ENCODE data around the gene ADAMTS14.

The ADAMTS14 gene

GRCh38 chr10:70681731-70682005 lies 9.4 kb downstream of the ADAMTS14 start:
- no peak for TF ChIP-seq MYC (IDR thresholded peaks at IDR 0.05; ENCODE audit: low read depth, low read length)
- TF ChIP-seq POLR2A (IDR thresholded peaks at IDR 0.05; ENCODE audit: extremely low read depth, insufficient read length), result no peak
- no peak for TF ChIP-seq CTCF (IDR thresholded peaks at IDR 0.05; ENCODE audit: low read depth, low read length)
- no peak for TF ChIP-seq MAX (IDR thresholded peaks at IDR 0.05; ENCODE audit: low read depth, low read length)
- no peak for DNase-seq (ENCODE audit: low read depth)

GRCh38 chr10:70682920-70683600 lies 10.8 kb downstream of the ADAMTS14 start:
- TF ChIP-seq MAX (IDR thresholded peaks at IDR 0.05; ENCODE audit: low read depth, low read length) (peak; percentile 17; the same call in 1 of the 2 replicates), MYC (IDR thresholded peaks at IDR 0.05; ENCODE audit: low read depth, low read length) (peak; percentile 45; the same call in 1 of the 2 replicates), CTCF (IDR thresholded peaks at IDR 0.05; ENCODE audit: low read depth, low read length) (no peak)
- H3K4me3 ChIP-seq (ENCODE audit: low read depth, low read length), result no peak overlapping the region
- peak; percentile 59 for DNase-seq (ENCODE audit: low read depth)

More at GRCh38 chr10:70681731-70682005, 9.4 kb downstream of the ADAMTS14 start:
- no peak overlapping the region for H3K4me3 ChIP-seq (ENCODE audit: low read depth, low read length)

- peak; percentile 46 for DNase-seq (ENCODE audit: low read depth)
- no peak overlapping the region for H3K4me3 ChIP-seq (ENCODE audit: low read depth, low read length)
- TF ChIP-seq MAX (IDR thresholded peaks at IDR 0.05; ENCODE audit: low read depth, low read length) (peak; percentile 53; the same call in 1 of the 2 replicates), MYC (IDR thresholded peaks at IDR 0.05; ENCODE audit: low read depth, low read length) (no peak)
Measured at GRCh38 chr10:70683601-70683934, 11.3 kb downstream of the ADAMTS14 start.

GRCh38 chr10:70683940-70684339 lies 11.6 kb downstream of the ADAMTS14 start:
- H3K4me3 ChIP-seq (ENCODE audit: low read depth, low read length), result no peak overlapping the region
- no peak for DNase-seq (ENCODE audit: low read depth)
- TF ChIP-seq CTCF (IDR thresholded peaks at IDR 0.05; ENCODE audit: low read depth, low read length), result no peak
- TF ChIP-seq MAX (IDR thresholded peaks at IDR 0.05; ENCODE audit: low read depth, low read length), result no peak
- TF ChIP-seq POLR2A (IDR thresholded peaks at IDR 0.05; ENCODE audit: extremely low read depth, insufficient read length), result no peak
- no peak for TF ChIP-seq MYC (IDR thresholded peaks at IDR 0.05; ENCODE audit: low read depth, low read length)

- H3K4me3 ChIP-seq (ENCODE audit: low read depth, low read length), result no peak overlapping the region
- TF ChIP-seq POLR2A (IDR thresholded peaks at IDR 0.05; ENCODE audit: extremely low read depth, insufficient read length) (no peak), CTCF (IDR thresholded peaks at IDR 0.05; ENCODE audit: low read depth, low read length) (no peak), MAX (IDR thresholded peaks at IDR 0.05; ENCODE audit: low read depth, low read length) (no peak), MYC (IDR thresholded peaks at IDR 0.05; ENCODE audit: low read depth, low read length) (no peak)
- DNase-seq (ENCODE audit: low read depth), result no peak
Measured at GRCh38 chr10:70684374-70684773, 12.1 kb downstream of the ADAMTS14 start.

- TF ChIP-seq POLR2A (IDR thresholded peaks at IDR 0.05; ENCODE audit: extremely low read depth, insufficient read length), result no peak
- no peak for TF ChIP-seq CTCF (IDR thresholded peaks at IDR 0.05; ENCODE audit: low read depth, low read length)
- no peak for TF ChIP-seq MYC (IDR thresholded peaks at IDR 0.05; ENCODE audit: low read depth, low read length)
- TF ChIP-seq MAX (IDR thresholded peaks at IDR 0.05; ENCODE audit: low read depth, low read length), result no peak
Measured at GRCh38 chr10:70684839-70685454, 12.6 kb downstream of the ADAMTS14 start.

More at GRCh38 chr10:70684839-70685454, 12.6 kb downstream of the ADAMTS14 start:
- H3K4me3 ChIP-seq (ENCODE audit: low read depth, low read length), result no peak overlapping the region
- DNase-seq (ENCODE audit: low read depth), result no peak

Measured in NB4 (cell line).